ENCODE data around the gene MYO9A. TPM values are rescaled to one million over a fixed set of nuclear protein-coding genes. Genes with fewer than 3 reads are reported as not detected.

The MYO9A gene
- total and polyA plus RNA-seq, 10 of the 15 experiments (the other 5 are each of a cell fraction or from before 2014, with no cell fraction given), result 3.3 to 25.3 (median 12.2) TPM

DNA sequence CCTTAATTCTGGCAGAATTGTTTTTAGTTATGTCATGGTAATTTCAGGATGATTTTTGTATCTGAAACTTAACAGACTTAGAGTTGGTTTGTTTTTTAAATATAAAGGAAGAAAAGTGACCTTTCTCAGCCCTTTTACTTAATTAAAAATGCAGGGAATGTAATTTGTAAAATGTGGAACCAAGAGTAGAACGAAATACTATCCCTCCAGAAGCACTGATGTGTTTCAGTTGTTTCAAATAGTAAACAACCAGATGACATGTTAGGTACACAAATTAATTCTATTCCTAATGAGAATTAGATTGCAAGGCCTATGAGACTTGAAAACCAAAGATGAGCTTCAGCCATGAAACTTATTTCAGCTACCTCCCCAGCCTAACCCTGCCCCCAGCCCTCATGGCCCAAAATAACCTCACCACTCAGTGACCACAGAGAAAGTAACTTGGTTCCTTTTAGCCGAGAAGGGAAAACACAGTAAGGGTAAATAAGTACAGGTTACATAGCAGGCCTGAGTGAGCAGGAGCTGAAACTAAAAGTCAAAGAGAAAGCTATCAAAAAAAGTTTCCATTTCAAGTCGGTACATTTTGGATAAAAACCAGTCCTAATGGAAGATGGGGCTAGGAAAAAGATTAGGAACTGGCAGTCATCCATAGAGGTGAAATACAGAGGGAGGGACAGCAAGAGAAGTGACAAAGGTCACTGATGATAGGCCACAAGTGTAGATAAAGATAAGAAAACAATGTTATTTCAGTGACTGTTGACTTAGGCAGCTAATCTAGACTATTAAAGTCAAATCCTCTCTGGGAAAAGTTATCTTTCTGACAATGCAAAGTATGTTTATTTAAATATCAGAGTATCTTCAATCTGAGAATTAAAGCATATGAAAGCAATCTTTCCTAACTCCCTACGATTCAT, 23.5 kb upstream of the MYO9A start (continued):
- peak in 1 of 2 experiments; percentile 82; a peak in 2 of 4 replicates for TF ChIP-seq ETV6 (conservative IDR thresholded peaks at IDR 0.05 in 1 of 2, IDR thresholded peaks at IDR 0.05 in 1 of 2; ENCODE audit: borderline replicate concordance in 1 of 2, low read depth in 1 of 2)
- TF ChIP-seq HCFC1 (IDR thresholded peaks at IDR 0.05; ENCODE audit: low read length), result no peak
- TF ChIP-seq BRCA1 (IDR thresholded peaks at IDR 0.05; ENCODE audit: low read depth, low read length), result no peak
- peak; percentile 85 for TF ChIP-seq IKZF1 (conservative IDR thresholded peaks at IDR 0.05)
- TF ChIP-seq FOS (IDR thresholded peaks at IDR 0.05; ENCODE audit: borderline replicate concordance, extremely low read depth, insufficient read length), result no peak
- peak; percentile 40; the same call in 1 of the 2 replicates for TF ChIP-seq RAD21 (IDR thresholded peaks at IDR 0.05; ENCODE audit: insufficient read depth, low read depth, low read length)
- peak; percentile 99 for TF ChIP-seq TBL1XR1 (IDR thresholded peaks at IDR 0.05; ENCODE audit: low read depth, low read length)
- TF ChIP-seq, protein P1, sequence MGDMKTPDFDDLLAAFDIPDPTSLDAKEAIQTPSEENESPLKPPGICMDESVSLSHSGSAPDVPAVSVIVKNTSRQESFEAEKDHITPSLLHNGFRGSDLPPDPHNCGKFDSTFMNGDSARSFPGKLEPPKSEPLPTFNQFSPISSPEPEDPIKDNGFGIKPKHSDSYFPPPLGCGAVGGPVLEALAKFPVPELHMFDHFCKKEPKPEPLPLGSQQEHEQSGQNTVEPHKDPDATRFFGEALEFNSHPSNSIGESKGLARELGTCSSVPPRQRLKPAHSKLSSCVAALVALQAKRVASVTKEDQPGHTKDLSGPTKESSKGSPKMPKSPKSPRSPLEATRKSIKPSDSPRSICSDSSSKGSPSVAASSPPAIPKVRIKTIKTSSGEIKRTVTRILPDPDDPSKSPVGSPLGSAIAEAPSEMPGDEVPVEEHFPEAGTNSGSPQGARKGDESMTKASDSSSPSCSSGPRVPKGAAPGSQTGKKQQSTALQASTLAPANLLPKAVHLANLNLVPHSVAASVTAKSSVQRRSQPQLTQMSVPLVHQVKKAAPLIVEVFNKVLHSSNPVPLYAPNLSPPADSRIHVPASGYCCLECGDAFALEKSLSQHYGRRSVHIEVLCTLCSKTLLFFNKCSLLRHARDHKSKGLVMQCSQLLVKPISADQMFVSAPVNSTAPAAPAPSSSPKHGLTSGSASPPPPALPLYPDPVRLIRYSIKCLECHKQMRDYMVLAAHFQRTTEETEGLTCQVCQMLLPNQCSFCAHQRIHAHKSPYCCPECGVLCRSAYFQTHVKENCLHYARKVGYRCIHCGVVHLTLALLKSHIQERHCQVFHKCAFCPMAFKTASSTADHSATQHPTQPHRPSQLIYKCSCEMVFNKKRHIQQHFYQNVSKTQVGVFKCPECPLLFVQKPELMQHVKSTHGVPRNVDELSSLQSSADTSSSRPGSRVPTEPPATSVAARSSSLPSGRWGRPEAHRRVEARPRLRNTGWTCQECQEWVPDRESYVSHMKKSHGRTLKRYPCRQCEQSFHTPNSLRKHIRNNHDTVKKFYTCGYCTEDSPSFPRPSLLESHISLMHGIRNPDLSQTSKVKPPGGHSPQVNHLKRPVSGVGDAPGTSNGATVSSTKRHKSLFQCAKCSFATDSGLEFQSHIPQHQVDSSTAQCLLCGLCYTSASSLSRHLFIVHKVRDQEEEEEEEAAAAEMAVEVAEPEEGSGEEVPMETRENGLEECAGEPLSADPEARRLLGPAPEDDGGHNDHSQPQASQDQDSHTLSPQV (IDR thresholded peaks at IDR 0.05), result no peak
- TF ChIP-seq, protein P2, sequence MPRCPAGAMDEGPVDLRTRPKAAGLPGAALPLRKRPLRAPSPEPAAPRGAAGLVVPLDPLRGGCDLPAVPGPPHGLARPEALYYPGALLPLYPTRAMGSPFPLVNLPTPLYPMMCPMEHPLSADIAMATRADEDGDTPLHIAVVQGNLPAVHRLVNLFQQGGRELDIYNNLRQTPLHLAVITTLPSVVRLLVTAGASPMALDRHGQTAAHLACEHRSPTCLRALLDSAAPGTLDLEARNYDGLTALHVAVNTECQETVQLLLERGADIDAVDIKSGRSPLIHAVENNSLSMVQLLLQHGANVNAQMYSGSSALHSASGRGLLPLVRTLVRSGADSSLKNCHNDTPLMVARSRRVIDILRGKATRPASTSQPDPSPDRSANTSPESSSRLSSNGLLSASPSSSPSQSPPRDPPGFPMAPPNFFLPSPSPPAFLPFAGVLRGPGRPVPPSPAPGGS (IDR thresholded peaks at IDR 0.05; ENCODE audit: borderline replicate concordance, insufficient read depth, low read depth, low read length, poor library complexity, severe bottlenecking), result peak; percentile 58
- TF ChIP-seq, protein P3, sequence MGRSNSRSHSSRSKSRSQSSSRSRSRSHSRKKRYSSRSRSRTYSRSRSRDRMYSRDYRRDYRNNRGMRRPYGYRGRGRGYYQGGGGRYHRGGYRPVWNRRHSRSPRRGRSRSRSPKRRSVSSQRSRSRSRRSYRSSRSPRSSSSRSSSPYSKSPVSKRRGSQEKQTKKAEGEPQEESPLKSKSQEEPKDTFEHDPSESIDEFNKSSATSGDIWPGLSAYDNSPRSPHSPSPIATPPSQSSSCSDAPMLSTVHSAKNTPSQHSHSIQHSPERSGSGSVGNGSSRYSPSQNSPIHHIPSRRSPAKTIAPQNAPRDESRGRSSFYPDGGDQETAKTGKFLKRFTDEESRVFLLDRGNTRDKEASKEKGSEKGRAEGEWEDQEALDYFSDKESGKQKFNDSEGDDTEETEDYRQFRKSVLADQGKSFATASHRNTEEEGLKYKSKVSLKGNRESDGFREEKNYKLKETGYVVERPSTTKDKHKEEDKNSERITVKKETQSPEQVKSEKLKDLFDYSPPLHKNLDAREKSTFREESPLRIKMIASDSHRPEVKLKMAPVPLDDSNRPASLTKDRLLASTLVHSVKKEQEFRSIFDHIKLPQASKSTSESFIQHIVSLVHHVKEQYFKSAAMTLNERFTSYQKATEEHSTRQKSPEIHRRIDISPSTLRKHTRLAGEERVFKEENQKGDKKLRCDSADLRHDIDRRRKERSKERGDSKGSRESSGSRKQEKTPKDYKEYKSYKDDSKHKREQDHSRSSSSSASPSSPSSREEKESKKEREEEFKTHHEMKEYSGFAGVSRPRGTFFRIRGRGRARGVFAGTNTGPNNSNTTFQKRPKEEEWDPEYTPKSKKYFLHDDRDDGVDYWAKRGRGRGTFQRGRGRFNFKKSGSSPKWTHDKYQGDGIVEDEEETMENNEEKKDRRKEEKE (IDR thresholded peaks at IDR 0.05), result no peak
- peak; percentile 94 for TF ChIP-seq FOXM1 (IDR thresholded peaks at IDR 0.05; ENCODE audit: low read depth, low read length)
- peak; percentile 96 for TF ChIP-seq NFIC (IDR thresholded peaks at IDR 0.05; ENCODE audit: low read depth, low read length)
- TF ChIP-seq NBN (IDR thresholded peaks at IDR 0.05), result peak; percentile 83
- TF ChIP-seq, protein P4, sequence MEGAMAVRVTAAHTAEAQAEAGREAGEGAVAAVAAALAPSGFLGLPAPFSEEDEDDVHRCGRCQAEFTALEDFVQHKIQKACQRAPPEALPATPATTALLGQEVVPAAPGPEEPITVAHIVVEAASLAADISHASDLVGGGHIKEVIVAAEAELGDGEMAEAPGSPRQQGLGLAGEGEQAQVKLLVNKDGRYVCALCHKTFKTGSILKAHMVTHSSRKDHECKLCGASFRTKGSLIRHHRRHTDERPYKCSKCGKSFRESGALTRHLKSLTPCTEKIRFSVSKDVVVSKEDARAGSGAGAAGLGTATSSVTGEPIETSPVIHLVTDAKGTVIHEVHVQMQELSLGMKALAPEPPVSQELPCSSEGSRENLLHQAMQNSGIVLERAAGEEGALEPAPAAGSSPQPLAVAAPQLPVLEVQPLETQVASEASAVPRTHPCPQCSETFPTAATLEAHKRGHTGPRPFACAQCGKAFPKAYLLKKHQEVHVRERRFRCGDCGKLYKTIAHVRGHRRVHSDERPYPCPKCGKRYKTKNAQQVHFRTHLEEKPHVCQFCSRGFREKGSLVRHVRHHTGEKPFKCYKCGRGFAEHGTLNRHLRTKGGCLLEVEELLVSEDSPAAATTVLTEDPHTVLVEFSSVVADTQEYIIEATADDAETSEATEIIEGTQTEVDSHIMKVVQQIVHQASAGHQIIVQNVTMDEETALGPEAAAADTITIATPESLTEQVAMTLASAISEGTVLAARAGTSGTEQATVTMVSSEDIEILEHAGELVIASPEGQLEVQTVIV (IDR thresholded peaks at IDR 0.05; ENCODE audit: borderline replicate concordance, partially characterized antibody), result no peak

All from GM12878 (cell line).